ENCODE data around the gene PVALEF. TPM values are rescaled to one million over a fixed set of nuclear protein-coding genes. Genes with fewer than 3 reads are reported as not detected.

Gene PVALEF
- total and polyA plus RNA-seq, 2 donors (not counting 3 experiments of a cell fraction or from before 2014, with no cell fraction given) = not detected

GRCh38 chr17:81147701-81148100, 17.6 kb upstream of the PVALEF start:
- H3K4me1 ChIP-seq (ENCODE audit: control insufficient read depth, extremely low read depth, insufficient read depth, low read length) = peaks cover 5% of the 10 kb centered on the region
- no peaks in the 10 kb centered on the region for H3K36me3 ChIP-seq (ENCODE audit: control insufficient read depth in 2 of 2, extremely low read depth in 1 of 2, insufficient read depth in 2 of 2, low read length in 2 of 2)
- H3K9ac ChIP-seq (replicated peaks; ENCODE audit: extremely low read depth, insufficient read depth, low read length) = no peak overlapping the region
- dilution Hi-C loops (cut with MboI; ENCODE audit: extremely low pct_ligation_motif_present, low sequenced_read_pairs) (no loop called here), intact Hi-C loops (cut with micrococcal nuclease) (no loop called here)
- H3K4me2 ChIP-seq (ENCODE audit: insufficient read depth, low read length) = no peak overlapping the region
- no peaks in the 10 kb centered on the region for H4K20me1 ChIP-seq (replicated peaks; ENCODE audit: control insufficient read depth, extremely low read depth, insufficient read depth, low read length)
- no TSS peak for BruUV-seq (replicated peaks)
- H3K27ac ChIP-seq (ENCODE audit: insufficient read depth, low read depth, low read length) = no peak overlapping the region
- no peak overlapping the region for H2AFZ ChIP-seq (ENCODE audit: low read depth, low read length)
- no peaks in the 10 kb centered on the region for H3K9me1 ChIP-seq (replicated peaks; ENCODE audit: control insufficient read depth, extremely low read depth, insufficient read depth, low read length)
- DNase-seq (ENCODE audit: low read depth, low spot score) (no peak), FAIRE-seq (no peak)
- TF ChIP-seq MAX (IDR thresholded peaks at IDR 0.05; ENCODE audit: insufficient read depth, insufficient read length) (no peak), GATA2 (IDR thresholded peaks at IDR 0.05; ENCODE audit: insufficient read depth, insufficient read length, low read depth, low read length) (no peak), EZH2 (IDR thresholded peaks at IDR 0.05; ENCODE audit: borderline replicate concordance, low read depth, low read length, severe bottlenecking) (no peak), FOS (IDR thresholded peaks at IDR 0.05; ENCODE audit: borderline replicate concordance, insufficient read depth, low read length) (no peak), CTCF (IDR thresholded peaks at IDR 0.05; ENCODE audit: extremely low read depth in 1 of 2, insufficient read depth in 1 of 2, low read depth in 1 of 2, low read length in 2 of 2) (no peak), MYC (IDR thresholded peaks at IDR 0.05; ENCODE audit: low read depth, low read length) (no peak), POLR2AphosphoS5 (IDR thresholded peaks at IDR 0.05; ENCODE audit: insufficient read depth, low read depth, low read length) (no peak), POLR2A (IDR thresholded peaks at IDR 0.05; ENCODE audit: low read depth, low read length) (no peak), JUN (IDR thresholded peaks at IDR 0.05; ENCODE audit: borderline replicate concordance, insufficient read depth, insufficient read length, low read depth) (no peak)
- no peaks in the 10 kb centered on the region for H3K9me3 ChIP-seq (replicated peaks; ENCODE audit: control insufficient read depth, insufficient read depth, low read length)
- ChIA-PET CTCF (interaction anchor here (0.9 kb wide), 1 partner anchor 53 kb away, joined by 6 read pairs; no protein-coding TSS in a partner anchor), POLR2A (no interaction called here)
- H3K4me3 ChIP-seq (replicated peaks in 1 of 3; ENCODE audit: insufficient read depth in 1 of 3, low read depth in 1 of 3, low read length in 3 of 3) = no peak overlapping the region
- H3K27me3 ChIP-seq (ENCODE audit: control insufficient read depth in 2 of 2, insufficient read depth in 2 of 2, low read length in 2 of 2) = peaks cover 0 to 2% of the 10 kb centered on the region in 2 experiments
- H3K79me2 ChIP-seq (ENCODE audit: control insufficient read depth, insufficient read depth, low read length) = no peaks in the 10 kb centered on the region
